ENCODE data around the gene TWIST2. TPM values are rescaled to one million over a fixed set of nuclear protein-coding genes. Genes with fewer than 3 reads are reported as not detected.

The TWIST2 gene
- total RNA-seq, 3 donors from 2014 or later = not detected

DNA sequence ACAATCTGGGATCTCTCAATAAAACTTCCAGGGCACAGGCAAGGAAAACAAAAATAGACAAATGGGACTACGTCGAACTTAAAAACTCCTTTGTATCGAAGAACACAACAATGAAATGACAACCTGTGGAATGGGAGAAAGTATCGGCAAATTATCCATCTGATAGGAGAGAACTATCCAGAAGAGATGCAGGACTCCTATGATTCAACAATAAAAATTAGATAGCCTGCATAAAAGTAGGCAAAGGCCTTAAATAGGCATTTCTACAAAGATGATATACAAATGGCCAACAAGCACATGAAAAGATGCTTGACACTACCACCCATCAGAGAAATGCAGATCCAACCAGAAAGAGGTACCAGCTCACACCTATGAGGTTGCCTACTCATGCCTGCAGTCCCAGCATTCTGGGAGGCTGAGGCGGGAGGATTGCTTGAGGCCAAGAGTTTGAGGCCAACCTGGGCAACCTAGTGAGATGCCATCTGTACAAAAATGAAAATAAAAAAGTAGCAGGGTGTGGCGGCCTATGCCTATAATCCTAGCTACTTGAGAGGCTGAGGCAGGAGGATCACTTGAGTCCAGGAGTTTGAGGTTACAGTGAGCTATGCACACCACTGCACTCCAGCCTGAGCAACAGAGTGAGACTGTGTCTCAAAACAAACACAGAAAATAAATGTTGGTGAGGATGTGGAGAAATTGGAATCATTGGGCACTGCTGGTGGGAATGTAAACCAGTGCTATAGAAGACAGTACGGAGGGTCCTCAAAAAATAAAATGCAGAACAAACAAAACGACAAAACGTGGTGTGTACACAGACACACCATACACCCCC, 21.6 kb downstream of the TWIST2 start:
- Mint-ChIP-seq H3K27me3 (ENCODE audit: low read depth) (peaks cover 15% of the 10 kb centered on the region), H3K4me3 (no peak overlapping the region), H3K4me1 (ENCODE audit: low read depth) (no peaks in the 10 kb centered on the region), H3K9me3 (no peaks in the 10 kb centered on the region), H3K36me3 (ENCODE audit: insufficient read depth) (no peaks in the 10 kb centered on the region)
- DNase-seq (no peak), ATAC-seq (no peak)

DNA sequence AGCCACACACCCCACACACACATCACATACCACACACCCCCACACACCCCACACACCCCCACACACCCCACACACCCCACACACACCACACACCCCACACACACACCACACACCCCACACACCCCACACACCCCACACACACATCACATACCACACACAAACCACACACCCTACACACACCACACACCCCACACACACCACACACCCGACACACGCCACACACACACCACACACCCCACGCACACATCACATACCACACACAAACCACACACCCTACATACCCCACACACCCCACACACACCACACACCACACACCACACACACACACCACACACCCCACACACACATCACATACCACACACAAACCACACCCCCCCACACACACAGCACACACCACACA, 22.4 kb downstream of the TWIST2 start:
- no peaks in the 10 kb centered on the region for H3K4me1 Mint-ChIP-seq (ENCODE audit: low read depth)

DNA sequence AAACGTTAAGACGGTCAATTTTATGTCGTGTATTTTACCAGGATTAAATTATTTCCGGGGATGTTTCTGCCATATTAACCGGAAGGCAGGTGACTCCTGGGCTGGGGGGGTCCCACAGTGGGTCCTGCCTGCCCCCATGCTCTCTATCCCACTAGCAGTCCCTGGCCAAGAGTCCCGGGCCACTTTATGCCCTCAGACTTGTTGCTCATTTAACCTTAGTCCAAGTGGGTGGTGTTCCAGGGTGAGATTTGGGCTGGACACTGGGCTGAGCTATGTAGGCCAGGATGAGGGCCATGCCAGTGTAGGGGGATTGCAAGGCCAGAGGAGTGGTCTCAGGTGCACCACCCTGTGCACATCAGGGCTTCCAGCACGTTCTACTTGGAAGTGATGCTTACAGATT, 24.1 kb downstream of the TWIST2 start:
- ATAC-seq (no peak), DNase-seq (no peak)
- Mint-ChIP-seq H3K36me3 (ENCODE audit: insufficient read depth) (no peaks in the 10 kb centered on the region), H3K9me3 (no peaks in the 10 kb centered on the region), H3K4me3 (no peak overlapping the region), H3K27me3 (ENCODE audit: low read depth) (peaks cover 30% of the 10 kb centered on the region), H3K4me1 (ENCODE audit: low read depth) (no peaks in the 10 kb centered on the region)

More for the DNA sequence above, 22.4 kb downstream of the TWIST2 start:
- DNase-seq (no peak), ATAC-seq (no peak)
- Mint-ChIP-seq H3K4me3 (no peak overlapping the region), H3K27me3 (ENCODE audit: low read depth) (peaks cover 22% of the 10 kb centered on the region), H3K36me3 (ENCODE audit: insufficient read depth) (no peaks in the 10 kb centered on the region), H3K9me3 (no peaks in the 10 kb centered on the region)

DNA sequence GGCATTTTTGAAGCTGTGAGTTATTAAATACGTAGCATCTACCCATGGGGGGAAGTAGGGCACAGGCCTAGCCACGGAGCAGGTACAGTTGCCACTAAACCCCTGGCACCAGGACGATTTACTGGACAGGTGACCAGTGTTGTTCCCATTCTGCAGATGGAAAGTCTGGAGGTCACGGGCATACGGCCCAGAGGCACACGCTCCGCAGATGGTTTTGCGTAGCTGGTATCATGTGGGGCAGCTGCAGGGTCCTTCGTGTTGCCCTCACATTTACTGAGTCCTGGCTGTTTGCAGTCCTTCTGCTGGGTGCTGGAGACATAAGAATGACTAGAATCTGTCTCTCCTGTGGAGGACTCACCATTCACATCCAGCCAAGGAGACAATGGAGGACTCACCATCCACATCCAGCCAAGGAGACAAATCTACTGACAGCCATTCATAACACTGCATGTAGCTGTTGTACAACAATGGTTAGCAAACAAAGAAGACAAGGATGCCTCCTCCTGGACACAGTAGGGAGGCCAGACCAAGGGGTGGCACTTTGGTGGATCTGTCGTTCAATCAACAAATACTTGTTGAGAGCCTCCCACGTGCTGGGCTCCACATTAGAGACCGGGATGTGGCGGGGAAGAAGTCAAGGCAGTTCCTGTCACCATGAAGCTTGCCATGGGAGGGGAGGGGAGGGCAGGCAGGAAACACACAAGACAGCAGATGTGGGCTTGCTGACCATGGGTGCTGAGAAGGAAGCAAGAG, 24.9 kb downstream of the TWIST2 start:
- Mint-ChIP-seq H3K4me3 (no peak overlapping the region), H3K9me3 (peaks cover 7% of the 10 kb centered on the region), H3K27me3 (ENCODE audit: low read depth) (peaks cover 30% of the 10 kb centered on the region), H3K4me1 (ENCODE audit: low read depth) (no peaks in the 10 kb centered on the region), H3K36me3 (ENCODE audit: insufficient read depth) (no peaks in the 10 kb centered on the region)
- no peak for DNase-seq
- no peak for ATAC-seq

DNA sequence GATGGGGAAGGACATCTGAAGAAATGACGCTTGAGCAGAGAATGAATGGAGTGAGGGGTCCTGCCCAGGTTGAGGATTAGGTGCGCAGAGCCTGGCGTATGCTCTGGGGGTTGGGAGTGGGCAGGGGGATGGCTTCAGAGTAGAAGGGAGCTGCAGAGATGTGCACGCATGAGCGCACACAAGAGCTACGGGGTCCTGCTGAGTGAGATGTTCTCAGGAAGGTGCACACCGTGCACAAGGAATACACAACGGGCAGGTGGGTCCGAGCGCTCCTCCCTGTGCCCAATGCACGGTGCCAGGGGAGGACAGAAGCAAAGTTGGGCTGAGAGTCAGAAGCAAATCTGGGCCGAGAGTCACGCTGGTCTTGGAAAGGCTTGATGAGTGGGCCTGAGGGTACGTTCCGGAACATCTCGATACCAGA, 25.5 kb downstream of the TWIST2 start:
- Mint-ChIP-seq H3K36me3 (ENCODE audit: insufficient read depth) (no peaks in the 10 kb centered on the region), H3K4me3 (no peak overlapping the region), H3K4me1 (ENCODE audit: low read depth) (no peaks in the 10 kb centered on the region), H3K9me3 (peaks cover 7% of the 10 kb centered on the region), H3K27me3 (ENCODE audit: low read depth) (peaks cover 30% of the 10 kb centered on the region)
- no peak for ATAC-seq
- DNase-seq = no peak

DNA sequence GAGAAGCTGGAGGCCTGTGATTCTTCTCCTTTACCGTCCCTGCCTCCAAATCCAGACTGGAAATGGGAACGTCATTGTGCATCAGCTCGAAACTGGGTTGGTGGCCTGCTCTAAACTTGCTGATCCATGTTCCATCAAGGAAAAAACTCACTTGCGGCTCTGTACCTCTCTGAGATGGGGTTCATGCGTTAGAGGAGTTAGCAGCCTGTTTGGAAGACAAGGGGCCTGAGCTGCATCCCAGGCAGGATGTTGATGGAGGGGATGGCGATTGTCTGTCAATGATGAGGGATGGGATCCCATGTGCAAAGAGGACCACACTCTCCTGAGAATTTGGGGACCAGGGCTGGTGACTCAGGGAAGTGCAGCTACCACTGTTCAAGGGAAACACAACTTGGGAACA, 26.0 kb downstream of the TWIST2 start:
- Mint-ChIP-seq H3K27me3 (ENCODE audit: low read depth) (peaks cover 30% of the 10 kb centered on the region), H3K36me3 (ENCODE audit: insufficient read depth) (no peaks in the 10 kb centered on the region), H3K9me3 (peaks cover 7% of the 10 kb centered on the region), H3K4me1 (ENCODE audit: low read depth) (no peaks in the 10 kb centered on the region), H3K4me3 (no peak overlapping the region)
- no peak for ATAC-seq
- DNase-seq = no peak

DNA sequence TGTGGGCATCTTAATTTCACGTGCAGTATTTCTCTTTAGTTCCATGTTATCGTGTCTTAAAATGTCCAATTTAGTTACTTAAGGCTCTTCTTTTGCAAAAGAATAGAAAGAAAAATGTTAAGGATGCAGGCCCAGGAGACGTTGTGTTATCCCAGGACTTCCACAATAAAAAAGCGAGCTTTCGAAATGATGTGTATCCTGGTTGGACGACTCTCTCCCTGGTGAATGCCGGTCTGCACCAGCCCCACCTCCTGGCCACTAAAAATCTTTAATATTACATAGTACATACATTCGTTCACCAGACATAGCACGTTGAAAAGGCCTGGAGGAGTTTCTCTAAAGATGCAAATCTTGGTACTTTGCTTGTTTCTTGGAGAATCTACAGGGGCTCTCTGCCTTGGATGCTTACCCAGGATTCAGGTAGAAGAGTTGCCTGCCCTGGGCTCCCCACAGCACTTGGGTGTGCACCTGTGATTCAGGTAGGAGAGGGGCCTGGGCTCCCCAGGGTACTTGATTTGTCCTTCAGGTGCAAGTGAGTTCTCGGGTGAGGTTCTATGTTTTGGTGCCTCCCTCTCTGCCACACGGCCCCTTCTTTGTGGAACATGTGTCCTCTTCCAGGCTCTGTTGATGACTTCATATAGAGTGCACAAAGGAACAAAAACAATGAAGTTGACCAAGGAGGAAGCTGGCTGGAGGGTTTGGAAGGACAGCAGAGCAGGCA, 26.6 kb downstream of the TWIST2 start:
- ATAC-seq = no peak
- Mint-ChIP-seq H3K9me3 (peaks cover 7% of the 10 kb centered on the region), H3K4me3 (no peak overlapping the region), H3K36me3 (ENCODE audit: insufficient read depth) (no peaks in the 10 kb centered on the region), H3K27me3 (ENCODE audit: low read depth) (peaks cover 30% of the 10 kb centered on the region), H3K4me1 (ENCODE audit: low read depth) (no peaks in the 10 kb centered on the region)
- DNase-seq = no peak

DNA sequence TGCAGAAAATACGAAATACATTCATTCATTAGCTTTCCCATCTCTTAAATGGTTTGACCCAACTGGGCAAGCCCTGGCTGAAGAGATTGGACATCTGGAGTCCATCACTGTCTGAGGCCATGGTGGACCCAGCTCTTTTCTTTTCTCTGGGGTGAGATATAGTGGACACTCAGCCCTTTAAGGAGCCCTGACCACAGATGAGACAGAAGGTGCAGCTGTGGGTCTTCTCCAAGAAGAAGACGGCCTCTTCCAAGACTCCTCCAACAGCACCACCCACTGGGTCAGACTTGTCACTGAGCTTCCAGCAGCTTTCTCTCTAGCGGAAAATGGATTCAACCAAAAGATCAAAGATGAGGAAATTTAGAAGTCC, 27.2 kb downstream of the TWIST2 start:
- DNase-seq = no peak
- ATAC-seq = no peak
- peaks cover 7% of the 10 kb centered on the region for H3K9me3 Mint-ChIP-seq
- H3K36me3 Mint-ChIP-seq (ENCODE audit: insufficient read depth) = no peaks in the 10 kb centered on the region
- H3K4me3 Mint-ChIP-seq = no peak overlapping the region
- no peaks in the 10 kb centered on the region for H3K4me1 Mint-ChIP-seq (ENCODE audit: low read depth)
- peaks cover 30% of the 10 kb centered on the region for H3K27me3 Mint-ChIP-seq (ENCODE audit: low read depth)

DNA sequence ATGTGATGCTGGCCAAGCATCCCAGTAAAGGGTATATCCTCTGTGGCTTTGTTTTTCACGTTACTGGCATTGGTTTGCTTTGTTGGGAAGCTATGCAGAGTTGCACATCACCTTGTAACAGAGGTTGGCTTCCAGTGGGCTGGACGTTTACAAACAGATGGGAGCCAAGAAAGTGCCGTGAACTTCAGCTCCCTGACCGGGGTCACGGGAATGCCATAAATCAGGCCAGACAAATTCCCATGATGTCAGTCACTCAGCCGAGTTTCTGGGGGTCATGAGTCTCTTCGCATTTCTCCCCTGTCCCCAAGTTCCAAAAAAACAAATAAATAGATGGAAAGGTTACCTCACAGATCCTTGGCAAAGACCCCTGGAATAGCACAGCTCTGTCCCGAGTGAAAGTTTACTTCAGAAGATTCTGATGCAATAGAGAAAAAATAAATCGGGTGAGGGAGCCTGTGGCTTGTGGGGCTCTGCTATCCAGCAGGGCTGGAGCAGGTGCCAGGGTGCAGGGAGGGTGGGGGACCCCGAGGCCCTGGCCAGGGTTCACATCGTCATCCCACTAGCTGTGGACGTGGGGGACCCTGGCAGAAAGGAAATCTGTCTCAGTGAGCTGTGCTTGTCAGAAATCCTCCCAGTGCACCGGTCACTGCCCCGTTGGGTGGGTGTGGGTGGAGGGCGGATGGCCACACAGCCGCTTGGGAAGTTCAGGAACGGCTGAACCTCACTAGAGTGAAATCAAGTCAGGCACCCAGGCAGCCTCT, 27.8 kb downstream of the TWIST2 start:
- Mint-ChIP-seq H3K4me3 (no peak overlapping the region), H3K4me1 (ENCODE audit: low read depth) (no peaks in the 10 kb centered on the region), H3K27me3 (ENCODE audit: low read depth) (peaks cover 30% of the 10 kb centered on the region), H3K9me3 (peaks cover 7% of the 10 kb centered on the region), H3K36me3 (ENCODE audit: insufficient read depth) (no peaks in the 10 kb centered on the region)
- ATAC-seq = no peak
- no peak for DNase-seq

DNA sequence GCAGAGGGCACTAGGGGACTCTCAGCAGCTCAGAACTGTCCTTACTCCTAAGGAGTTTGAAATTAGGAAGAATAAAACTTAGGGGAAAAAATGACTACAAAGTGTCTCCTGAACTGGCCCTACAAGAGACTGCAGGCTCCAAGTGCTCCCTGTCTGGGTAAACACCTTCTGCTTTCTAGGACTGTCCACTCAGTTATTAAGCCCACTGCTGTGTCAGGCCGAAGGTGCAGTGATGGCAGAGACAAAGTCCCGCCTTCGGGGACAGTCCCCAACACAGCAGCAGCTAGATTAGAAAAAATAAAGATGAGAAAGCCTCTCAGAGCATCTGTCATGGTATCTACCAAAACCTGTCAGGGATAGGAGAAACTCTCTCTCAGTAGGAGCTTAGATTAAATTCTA, 28.3 kb downstream of the TWIST2 start:
- DNase-seq (no peak), ATAC-seq (no peak)
- Mint-ChIP-seq H3K9me3 (peaks cover 7% of the 10 kb centered on the region), H3K36me3 (ENCODE audit: insufficient read depth) (no peaks in the 10 kb centered on the region), H3K4me1 (ENCODE audit: low read depth) (no peaks in the 10 kb centered on the region), H3K27me3 (ENCODE audit: low read depth) (peaks cover 30% of the 10 kb centered on the region), H3K4me3 (no peak overlapping the region)

DNA sequence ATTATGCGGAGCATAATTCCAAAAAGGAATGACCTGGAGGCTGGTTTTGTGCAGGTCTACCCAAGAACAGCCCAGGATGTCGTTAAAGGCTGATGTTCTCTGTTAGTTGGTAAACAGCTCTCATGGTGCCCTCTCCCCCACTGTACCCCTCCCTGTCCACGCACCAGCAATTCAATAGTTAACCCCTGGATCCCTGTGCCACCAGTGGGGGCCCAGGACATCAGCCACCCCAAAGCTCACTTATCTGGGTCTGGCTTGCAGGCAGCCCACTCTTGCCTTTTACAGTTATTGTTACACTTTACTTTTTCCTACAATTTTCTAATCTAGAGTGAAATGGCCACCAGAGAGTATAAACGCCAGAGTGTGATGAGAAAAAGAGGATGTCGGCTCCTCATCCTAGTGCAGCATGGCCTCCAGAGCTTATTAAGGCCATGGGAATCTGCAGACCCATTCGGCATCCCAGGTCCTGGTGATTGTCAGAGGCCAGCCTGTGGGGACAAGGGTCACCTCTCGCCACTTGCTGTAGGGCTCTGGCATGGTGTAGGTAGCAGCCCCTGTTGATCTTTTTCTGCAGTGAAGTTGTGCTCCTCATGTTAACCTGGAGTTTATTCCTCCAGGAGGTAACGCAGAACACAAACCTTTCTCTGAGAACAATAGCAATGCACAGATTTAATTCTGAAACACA, 30.3 kb downstream of the TWIST2 start:
- DNase-seq = no peak
- peaks cover 7% of the 10 kb centered on the region for H3K9me3 Mint-ChIP-seq
- peaks cover 26% of the 10 kb centered on the region for H3K27me3 Mint-ChIP-seq (ENCODE audit: low read depth)
- no peaks in the 10 kb centered on the region for H3K4me1 Mint-ChIP-seq (ENCODE audit: low read depth)
- H3K4me3 Mint-ChIP-seq = no peak overlapping the region
- H3K36me3 Mint-ChIP-seq (ENCODE audit: insufficient read depth) = no peaks in the 10 kb centered on the region
- no peak for ATAC-seq

DNA sequence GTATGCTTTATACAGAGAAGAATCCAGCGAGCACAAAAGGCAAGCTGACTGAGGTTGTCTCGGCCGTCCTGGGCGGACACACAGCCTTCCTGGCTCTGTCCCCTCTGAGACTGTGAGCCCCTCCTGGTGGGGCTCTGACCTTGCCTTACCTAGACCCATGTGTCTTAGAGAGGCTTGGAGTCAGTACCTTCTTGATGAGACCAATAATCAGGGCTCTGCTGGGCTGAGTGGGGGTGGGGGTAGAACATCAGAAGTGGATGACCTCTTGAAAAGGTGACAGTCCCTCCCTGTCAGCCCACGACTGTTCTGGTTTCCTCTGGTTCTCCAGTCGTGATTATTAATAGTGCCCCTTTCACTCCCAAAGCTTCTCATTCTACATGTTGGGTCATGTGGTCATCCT, 31.2 kb downstream of the TWIST2 start:
- DNase-seq = no peak
- no peak for ATAC-seq
- H3K4me3 Mint-ChIP-seq = no peak overlapping the region
- no peaks in the 10 kb centered on the region for H3K36me3 Mint-ChIP-seq (ENCODE audit: insufficient read depth)
- peaks cover 21% of the 10 kb centered on the region for H3K27me3 Mint-ChIP-seq (ENCODE audit: low read depth)
- no peaks in the 10 kb centered on the region for H3K4me1 Mint-ChIP-seq (ENCODE audit: low read depth)
- H3K9me3 Mint-ChIP-seq = peaks cover 7% of the 10 kb centered on the region

DNA sequence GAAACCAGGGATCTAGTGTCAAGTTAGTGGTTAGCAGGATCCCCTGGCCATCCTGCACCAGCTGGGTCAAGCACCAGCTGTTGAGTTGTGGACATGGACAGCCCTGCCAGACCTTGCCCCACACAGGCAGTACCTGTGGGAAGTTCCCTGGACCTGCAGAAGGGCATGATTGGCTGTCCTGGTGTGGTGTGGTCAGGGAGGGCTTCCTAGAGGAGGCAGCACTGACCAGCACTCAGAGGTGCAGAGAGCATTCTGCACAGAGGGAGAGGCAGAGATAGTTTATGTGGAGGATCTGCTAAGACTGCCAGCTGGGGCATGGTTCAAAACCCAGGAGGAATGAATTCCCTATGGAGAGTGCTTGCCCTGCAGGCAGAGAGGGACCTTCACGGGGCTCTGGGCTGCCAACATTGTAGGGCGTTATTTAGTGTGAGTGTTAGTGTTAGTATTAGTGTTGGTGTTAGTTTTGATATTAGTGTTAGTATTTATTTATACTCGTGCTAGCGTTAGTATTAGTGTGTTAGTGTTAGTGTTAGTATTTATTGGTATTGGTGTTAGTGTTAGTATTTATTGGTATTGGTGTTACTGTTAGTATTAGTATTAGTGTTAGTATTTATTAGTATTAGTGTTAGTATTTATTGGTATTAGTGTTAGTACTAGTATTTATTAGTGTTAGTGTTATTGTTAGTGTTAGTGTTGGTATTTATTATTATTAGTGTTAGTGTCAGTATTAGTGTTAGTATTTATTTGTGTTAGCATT, 31.9 kb downstream of the TWIST2 start:
- Mint-ChIP-seq H3K4me1 (ENCODE audit: low read depth) (no peaks in the 10 kb centered on the region), H3K36me3 (ENCODE audit: insufficient read depth) (no peaks in the 10 kb centered on the region), H3K9me3 (peaks cover 7% of the 10 kb centered on the region), H3K27me3 (ENCODE audit: low read depth) (peaks cover 17% of the 10 kb centered on the region), H3K4me3 (no peak overlapping the region)
- no peak for ATAC-seq
- DNase-seq = no peak

Measured in activated T-cell treated with anti-CD3 and anti-CD28 coated beads, Interleukin-2, amount 50 U/mL, for 4 hours (primary cell).